Activated T-cell treated with anti-CD3 and anti-CD28 coated beads for 1 hour (primary cell): ENCODE results near the gene MEGF11.

ENCODE experiments used
- DNase-seq: peaks from one replicate; pipeline ENCODE4 v3.0.0-alpha.2; 2020; ENCODE audit warnings: low read depth

Gene MEGF11

GRCh38 chr15:65916664-65917406 is 336.7 kb downstream of the MEGF11 start:
- no peak for DNase-seq

GRCh38 chr15:65916041-65916663 is 337.4 kb downstream of the MEGF11 start:
- no peak for DNase-seq

- DNase-seq, result no peak
Measured at GRCh38 chr15:65914981-65915925, 338.3 kb downstream of the MEGF11 start.

- no peak for DNase-seq
Measured at GRCh38 chr15:65914386-65914785, 339.2 kb downstream of the MEGF11 start.

GRCh38 chr15:65913631-65914199 is 339.8 kb downstream of the MEGF11 start:
- no peak for DNase-seq

GRCh38 chr15:65912235-65912634 is 341.3 kb downstream of the MEGF11 start:
- no peak for DNase-seq

- DNase-seq, result no peak
Measured at GRCh38 chr15:65910341-65910740, 343.2 kb downstream of the MEGF11 start.

GRCh38 chr15:65909831-65910230 is 343.7 kb downstream of the MEGF11 start:
- DNase-seq, result no peak

GRCh38 chr15:65908876-65909275 is 344.7 kb downstream of the MEGF11 start:
- no peak for DNase-seq

- DNase-seq, result no peak
Measured at GRCh38 chr15:65907661-65908060, 345.9 kb downstream of the MEGF11 start.

- no peak for DNase-seq
Measured at GRCh38 chr15:65906396-65906795, 347.2 kb downstream of the MEGF11 start.

GRCh38 chr15:65904301-65904700 is 349.2 kb downstream of the MEGF11 start:
- no peak for DNase-seq

- DNase-seq, result no peak
Measured at GRCh38 chr15:65903296-65904073, 350.1 kb downstream of the MEGF11 start.

- DNase-seq, result no peak
Measured at GRCh38 chr15:65902373-65902772, 351.2 kb downstream of the MEGF11 start.

GRCh38 chr15:65901836-65902235 is 351.7 kb downstream of the MEGF11 start:
- no peak for DNase-seq

GRCh38 chr15:65901336-65901735 is 352.2 kb downstream of the MEGF11 start:
- no peak for DNase-seq

GRCh38 chr15:65900488-65900887 is 353.1 kb downstream of the MEGF11 start:
- DNase-seq, result no peak

GRCh38 chr15:65896236-65896635 is 357.3 kb downstream of the MEGF11 start:
- no peak for DNase-seq

- no peak for DNase-seq
Measured at GRCh38 chr15:65893060-65893459, 360.5 kb downstream of the MEGF11 start.

- no peak for DNase-seq
Measured at GRCh38 chr15:65888981-65889380, 364.6 kb downstream of the MEGF11 start.

GRCh38 chr15:65887565-65887964 is 366.0 kb downstream of the MEGF11 start:
- no peak for DNase-seq
